ENCODE data around the gene ALG8.

ALG8 gene

DNA sequence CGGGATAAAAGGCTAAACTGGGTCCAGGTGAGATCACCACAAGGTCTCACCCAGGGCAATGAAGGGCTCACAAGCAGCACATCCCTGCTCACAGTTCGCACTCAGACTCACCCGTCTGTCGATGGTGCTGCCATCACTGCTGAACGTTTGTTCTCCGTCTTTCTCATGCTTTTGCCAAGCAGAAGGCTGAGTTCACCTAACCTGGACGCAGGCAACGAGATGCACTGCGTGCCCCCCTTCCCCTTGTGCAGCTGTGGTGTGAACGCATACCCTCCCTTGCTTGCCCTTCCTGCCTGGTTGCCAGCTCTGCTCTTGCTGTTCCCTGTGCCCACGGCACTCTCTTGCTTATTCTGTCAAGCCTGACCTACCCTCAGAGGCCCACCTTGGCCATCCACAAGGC lies 31.0 kb upstream of the ALG8 start:
- no peak for DNase-seq
- TF ChIP-seq, protein P1, sequence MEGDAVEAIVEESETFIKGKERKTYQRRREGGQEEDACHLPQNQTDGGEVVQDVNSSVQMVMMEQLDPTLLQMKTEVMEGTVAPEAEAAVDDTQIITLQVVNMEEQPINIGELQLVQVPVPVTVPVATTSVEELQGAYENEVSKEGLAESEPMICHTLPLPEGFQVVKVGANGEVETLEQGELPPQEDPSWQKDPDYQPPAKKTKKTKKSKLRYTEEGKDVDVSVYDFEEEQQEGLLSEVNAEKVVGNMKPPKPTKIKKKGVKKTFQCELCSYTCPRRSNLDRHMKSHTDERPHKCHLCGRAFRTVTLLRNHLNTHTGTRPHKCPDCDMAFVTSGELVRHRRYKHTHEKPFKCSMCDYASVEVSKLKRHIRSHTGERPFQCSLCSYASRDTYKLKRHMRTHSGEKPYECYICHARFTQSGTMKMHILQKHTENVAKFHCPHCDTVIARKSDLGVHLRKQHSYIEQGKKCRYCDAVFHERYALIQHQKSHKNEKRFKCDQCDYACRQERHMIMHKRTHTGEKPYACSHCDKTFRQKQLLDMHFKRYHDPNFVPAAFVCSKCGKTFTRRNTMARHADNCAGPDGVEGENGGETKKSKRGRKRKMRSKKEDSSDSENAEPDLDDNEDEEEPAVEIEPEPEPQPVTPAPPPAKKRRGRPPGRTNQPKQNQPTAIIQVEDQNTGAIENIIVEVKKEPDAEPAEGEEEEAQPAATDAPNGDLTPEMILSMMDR (IDR thresholded peaks at IDR 0.05; ENCODE audit: low read depth, low read length, missing control alignments), result no peak
- Histone ChIP-seq H3K4me3 (ENCODE audit: low read depth, low read length) (no peak overlapping the region), H3K27ac (peak overlapping the region; percentile 99), H3K36me3 (replicated peaks) (peaks cover 12% of the 10 kb centered on the region), H3K27me3 (replicated peaks) (no peaks in the 10 kb centered on the region)
- in situ Hi-C loops (cut with HindIII; ENCODE audit: low pct_ligation_motif_present, low sequenced_read_pairs), result no loop called here

DNA sequence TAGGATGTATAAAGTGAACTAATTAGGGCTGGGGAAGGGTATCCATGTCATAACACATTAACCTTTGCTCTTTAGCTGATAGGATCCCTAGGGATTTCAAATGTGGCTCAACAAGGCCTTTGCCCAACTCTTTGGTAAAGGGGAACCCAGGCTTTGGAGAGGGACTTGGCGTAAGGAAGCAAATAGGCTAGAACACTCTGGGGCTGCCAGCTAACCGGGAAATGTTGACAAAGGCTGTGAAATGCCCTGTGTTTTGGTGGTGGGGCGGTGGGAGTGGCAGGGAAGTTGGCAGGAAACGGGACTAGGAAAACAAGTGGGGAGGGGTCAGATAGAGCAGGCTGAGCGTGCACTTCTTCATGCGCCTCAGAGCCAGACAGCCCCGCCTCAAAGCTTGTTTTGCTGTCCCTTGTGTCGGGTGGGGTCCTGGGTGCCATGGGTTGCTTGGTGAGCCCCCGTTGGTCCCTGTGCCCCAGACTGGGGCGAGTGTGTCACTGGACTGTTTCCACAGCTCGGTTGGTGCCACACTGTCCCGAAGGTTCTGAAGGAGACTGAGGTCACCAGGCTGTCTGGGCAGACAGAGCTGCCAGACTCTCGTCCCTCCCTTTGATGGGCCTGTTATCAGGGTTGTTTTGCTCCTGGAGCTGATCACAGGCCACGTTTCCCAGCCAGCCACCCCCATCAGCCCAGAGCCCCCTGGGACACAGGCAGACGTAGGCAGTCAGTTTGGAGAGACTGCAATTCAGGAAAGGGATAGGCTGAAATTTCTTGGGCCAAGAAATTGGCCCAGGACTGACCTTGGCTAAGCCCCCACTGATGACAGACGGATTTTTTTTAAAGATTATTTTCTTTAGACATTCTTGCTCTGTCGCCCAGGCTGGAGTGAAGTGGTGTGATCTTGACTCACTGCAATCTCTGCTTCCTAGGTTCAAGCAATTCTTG lies 29.4 kb upstream of the ALG8 start:
- TF ChIP-seq, protein P1 (IDR thresholded peaks at IDR 0.05; ENCODE audit: low read depth, low read length, missing control alignments), result no peak
- peak; percentile 96 for DNase-seq
- Histone ChIP-seq H3K4me3 (ENCODE audit: low read depth, low read length) (no peak overlapping the region), H3K27me3 (replicated peaks) (no peaks in the 10 kb centered on the region), H3K27ac (peak overlapping the region; percentile 99), H3K36me3 (replicated peaks) (peaks cover 7% of the 10 kb centered on the region)
- in situ Hi-C loops (cut with HindIII; ENCODE audit: low pct_ligation_motif_present, low sequenced_read_pairs), result no loop called here

DNA sequence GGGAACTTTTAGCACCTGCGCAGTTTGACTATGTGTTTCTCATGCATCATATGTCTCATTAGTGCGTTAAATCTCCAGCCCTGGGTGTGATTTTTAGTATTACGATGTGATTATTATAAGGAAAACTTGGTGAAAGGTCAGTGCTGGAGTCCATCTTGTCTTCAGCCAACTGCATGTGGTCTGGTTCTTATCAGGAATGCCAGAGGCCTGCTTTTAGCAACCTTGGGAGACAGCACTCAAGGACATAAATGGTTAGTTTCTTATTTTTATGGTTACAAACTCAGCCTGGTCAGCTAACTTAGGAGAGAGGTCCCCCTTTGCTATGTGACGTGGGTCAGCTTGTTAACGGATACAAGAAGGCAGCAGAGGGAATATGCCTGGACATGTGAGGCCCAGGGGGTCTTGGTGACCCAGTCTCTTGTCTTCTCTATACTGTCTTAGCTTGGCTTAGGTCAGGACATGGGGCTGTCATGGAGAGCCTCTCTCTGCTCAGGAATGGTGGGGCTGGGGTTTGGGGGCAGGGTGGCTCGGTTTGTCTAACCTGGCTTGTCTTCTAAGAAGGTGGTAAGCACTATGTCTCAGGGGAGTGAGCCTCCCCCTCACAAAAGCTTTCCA lies 27.5 kb upstream of the ALG8 start:
- H3K4me3 ChIP-seq (ENCODE audit: low read depth, low read length), result no peak overlapping the region
- TF ChIP-seq, protein P1 (IDR thresholded peaks at IDR 0.05; ENCODE audit: low read depth, low read length, missing control alignments), result no peak
- no peak for DNase-seq
- in situ Hi-C loops (cut with HindIII; ENCODE audit: low pct_ligation_motif_present, low sequenced_read_pairs), result no loop called here
- H3K27ac ChIP-seq, result no peak overlapping the region
- no peaks in the 10 kb centered on the region for H3K36me3 ChIP-seq (replicated peaks)
- H3K27me3 ChIP-seq (replicated peaks), result no peaks in the 10 kb centered on the region

DNA sequence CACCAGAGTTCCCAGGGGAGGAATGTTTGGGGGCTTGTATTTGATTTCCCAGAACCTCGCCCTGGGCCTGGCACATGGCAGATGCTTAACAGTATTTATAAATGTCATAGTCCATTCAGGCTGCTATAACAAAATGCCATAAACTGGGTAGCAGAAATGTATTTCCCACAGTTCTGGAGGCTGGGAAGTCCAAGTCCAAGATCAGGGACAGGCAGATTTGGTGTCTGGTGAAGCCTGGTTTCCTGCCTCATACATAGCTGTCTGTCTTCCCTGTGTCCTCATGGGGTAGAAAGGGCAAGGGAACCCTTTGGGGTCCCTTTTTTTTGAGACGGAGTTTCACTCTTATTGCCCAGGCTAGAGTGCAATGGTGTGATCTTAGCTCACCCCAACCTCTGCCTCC lies 25.0 kb upstream of the ALG8 start:
- H3K27me3 ChIP-seq (replicated peaks), result no peaks in the 10 kb centered on the region
- H3K36me3 ChIP-seq (replicated peaks), result no peaks in the 10 kb centered on the region
- in situ Hi-C loops (cut with HindIII; ENCODE audit: low pct_ligation_motif_present, low sequenced_read_pairs), result no loop called here
- TF ChIP-seq, protein P1 (IDR thresholded peaks at IDR 0.05; ENCODE audit: low read depth, low read length, missing control alignments), result no peak
- DNase-seq, result no peak
- H3K4me3 ChIP-seq (ENCODE audit: low read depth, low read length), result no peak overlapping the region
- no peak overlapping the region for H3K27ac ChIP-seq

DNA sequence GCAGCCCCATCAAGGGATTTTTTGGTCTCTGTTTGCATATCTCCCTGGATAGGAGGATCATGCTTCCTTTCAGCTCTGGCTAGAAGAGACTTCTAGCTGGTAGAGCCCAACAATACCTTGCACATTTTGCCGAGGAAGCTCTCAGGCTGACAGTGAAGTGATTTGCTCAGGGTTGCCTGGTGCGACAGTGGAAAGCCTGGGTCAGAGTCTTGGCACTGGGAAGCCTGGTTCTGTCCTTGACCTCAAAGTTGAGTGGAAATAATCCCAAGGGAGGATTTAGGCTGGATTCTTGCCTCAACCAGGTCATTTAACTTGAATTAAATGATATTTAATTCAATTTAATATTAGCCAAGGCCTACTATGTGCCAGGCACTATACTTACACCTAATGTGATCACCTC lies 24.4 kb upstream of the ALG8 start:
- Histone ChIP-seq H3K27ac (no peak overlapping the region), H3K36me3 (replicated peaks) (no peaks in the 10 kb centered on the region), H3K27me3 (replicated peaks) (no peaks in the 10 kb centered on the region), H3K4me3 (ENCODE audit: low read depth, low read length) (no peak overlapping the region)
- DNase-seq, result no peak
- in situ Hi-C loops (cut with HindIII; ENCODE audit: low pct_ligation_motif_present, low sequenced_read_pairs), result no loop called here
- TF ChIP-seq, protein P1 (IDR thresholded peaks at IDR 0.05; ENCODE audit: low read depth, low read length, missing control alignments), result no peak
